ENCODE data around the gene ZNF292.

DNA sequence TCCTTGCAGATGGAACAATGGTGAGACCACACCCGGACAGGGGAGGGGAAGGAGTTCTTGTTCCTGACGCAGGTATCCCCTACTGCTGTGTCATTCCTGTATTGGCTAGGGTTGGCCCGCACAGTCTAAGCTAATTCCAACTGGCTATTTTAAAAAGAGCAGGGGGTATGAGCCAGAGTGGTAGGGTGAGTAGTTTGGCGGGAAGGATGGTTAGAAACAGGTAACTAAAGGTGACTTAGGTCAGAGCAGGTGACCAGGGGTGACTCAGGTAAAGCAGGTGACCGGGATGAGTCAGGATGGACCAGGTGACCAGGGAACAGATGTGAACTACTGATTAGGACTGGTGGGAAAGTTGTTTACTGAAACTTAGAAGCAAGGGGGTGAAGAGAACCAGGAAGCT, 58.0 kb downstream of the ZNF292 start:
- no peak for TF ChIP-seq EZH2 (IDR thresholded peaks at IDR 0.05)
- no peak for TF ChIP-seq POLR2AphosphoS5 (IDR thresholded peaks at IDR 0.05; ENCODE audit: borderline replicate concordance, low read depth, low read length)
- no peak for TF ChIP-seq FOXP2 (optimal IDR thresholded peaks at IDR 0.05; ENCODE audit: control extremely low read depth, extremely low read length, insufficient read depth)

Measured in SK-N-MC (cell line).